Measurements from ENCODE around the gene TPCN1.

The TPCN1 gene

DNA sequence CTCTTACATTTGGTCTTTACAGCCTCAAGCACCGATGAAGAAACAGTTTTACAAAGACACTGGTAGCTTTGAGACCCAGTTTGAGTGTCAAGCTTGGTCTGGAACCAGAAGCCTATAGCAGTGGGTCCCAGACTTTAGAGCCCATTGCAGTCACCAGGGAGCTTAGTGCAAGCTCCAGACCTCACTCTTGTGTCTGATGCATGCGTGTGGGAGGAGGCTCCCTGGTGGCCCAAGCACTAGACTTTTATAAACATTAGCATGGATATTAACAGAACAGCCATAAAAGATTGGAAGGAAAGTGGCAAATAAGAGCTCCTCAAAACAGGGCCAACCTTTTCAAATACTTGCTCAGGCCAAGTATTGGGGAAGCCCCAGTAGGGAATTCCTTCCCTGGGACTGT lies 68.1 kb downstream of the TPCN1 start:
- ATAC-seq = no peak

GRCh38 chr12:113290506-113290905 lies 69.2 kb downstream of the TPCN1 start:
- ATAC-seq = no peak

GRCh38 chr12:113291586-113291985 lies 70.3 kb downstream of the TPCN1 start:
- no peak for ATAC-seq

GRCh38 chr12:113292091-113292490 lies 70.8 kb downstream of the TPCN1 start:
- ATAC-seq = no peak

DNA sequence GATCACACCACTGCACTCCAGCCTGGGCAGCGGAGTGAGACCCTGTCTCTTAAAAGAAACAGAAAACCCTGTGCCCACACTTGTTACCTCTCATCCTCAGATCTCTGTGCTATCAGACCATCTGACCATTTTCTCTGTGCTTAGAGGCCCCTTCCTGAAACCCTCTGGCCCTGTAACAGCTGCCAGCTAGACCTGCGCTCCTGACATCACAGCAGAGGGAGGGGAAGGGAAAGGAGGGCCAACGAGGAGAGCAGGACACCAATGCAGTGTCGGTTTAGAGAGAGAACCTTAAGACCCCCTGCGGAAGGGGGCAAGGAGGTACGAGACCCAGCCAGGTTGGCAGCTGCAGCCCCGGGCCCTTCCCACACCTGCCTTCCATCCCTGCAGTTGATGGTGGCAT lies 71.3 kb downstream of the TPCN1 start:
- ATAC-seq = no peak

- no peak for ATAC-seq
Measured at GRCh38 chr12:113293100-113293499, 71.8 kb downstream of the TPCN1 start.

- ATAC-seq = no peak
Measured at GRCh38 chr12:113295886-113296556, 74.8 kb downstream of the TPCN1 start.

DNA sequence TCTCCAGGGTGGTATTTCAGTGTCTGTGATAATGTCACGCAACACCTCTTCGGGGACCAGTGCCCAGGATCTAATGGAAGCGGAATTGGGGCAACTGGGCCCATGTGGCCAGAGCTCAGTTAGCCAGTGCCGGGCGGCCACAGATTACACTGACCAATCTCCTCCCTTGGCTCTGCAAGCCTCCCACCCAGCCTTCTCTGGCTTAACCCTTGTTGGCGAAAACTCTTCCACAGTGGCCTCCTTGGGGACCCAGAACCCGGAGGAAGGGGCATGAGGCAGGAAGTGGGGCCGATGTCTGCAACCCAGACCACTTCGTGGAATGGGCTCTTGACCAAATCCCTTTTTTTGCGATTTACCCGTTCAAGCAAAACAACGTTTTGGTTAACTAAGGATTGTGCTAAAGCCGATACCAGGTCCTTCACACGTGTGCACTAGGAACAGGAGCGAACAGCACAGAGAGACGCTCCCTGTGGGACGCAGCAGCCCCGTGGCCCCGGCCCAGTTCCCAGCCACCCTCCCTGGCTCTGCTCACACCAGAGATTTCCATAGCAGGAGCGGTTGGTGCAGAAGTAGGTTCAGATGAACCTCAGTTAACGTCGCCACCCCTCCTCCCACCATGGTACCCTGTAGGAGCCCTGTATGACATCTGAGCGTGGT lies 75.4 kb downstream of the TPCN1 start:
- no peak for ATAC-seq

DNA sequence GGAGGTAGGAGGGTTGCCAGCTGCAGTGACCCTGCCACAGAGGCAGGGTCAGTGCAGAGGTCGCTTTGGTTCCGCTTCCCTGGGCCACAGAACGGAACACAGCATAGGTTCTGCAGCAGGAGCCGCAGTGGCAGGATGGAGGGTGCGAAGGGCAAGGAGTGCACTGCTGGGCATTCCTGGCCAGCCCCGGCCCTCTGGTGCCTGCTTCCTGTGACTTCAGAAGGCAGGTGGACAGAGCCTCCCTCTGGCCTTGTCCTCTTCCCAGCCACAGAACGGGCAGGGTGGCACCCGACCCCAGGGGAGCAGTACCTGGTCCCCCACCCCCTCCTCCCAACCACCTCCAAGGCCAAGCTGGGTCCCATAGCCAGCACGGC lies 75.9 kb downstream of the TPCN1 start:
- ATAC-seq = no peak

DNA sequence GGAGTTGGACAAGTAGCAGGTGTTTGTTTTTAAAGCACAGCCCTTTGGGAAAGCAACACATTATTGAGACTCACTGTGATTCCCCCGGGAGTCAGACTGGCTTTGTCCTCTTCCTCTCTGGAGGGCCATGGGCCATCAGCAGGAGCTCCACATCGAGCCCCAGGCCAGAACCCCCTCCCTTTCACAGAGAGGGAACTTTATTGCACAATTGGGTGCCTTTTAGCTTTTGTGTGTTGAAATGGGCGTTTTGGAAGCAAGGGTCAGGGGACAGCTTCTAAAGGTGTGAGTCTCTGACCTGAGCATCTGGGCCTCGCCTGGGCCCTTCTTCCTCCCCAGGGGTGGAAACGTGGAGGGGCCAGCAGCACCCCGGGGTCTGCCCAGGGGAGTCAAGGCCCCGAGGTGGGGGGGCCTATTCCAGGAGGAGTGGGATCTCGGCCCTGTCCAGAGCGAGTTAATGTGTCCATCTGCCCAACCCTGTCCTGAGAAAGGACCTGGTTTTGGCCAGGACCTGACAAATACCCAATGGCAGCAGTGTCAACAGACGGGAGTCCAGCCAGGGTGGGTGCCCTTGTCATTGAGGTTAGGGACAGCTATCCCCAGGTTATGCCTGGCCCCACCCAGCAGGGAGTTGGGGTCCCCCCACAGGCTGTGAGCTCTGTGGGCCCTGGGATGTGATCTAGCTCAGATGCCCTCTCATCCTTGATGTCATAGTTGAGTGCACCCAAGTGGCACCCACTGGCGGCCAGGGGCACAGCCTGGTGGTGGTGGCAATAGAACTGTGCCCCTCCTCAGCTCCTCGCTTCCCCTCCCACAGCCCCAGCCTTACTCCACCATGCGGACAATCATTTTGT lies 76.6 kb downstream of the TPCN1 start:
- ATAC-seq = no peak

GRCh38 chr12:113298472-113298817 lies 77.2 kb downstream of the TPCN1 start:
- no peak for ATAC-seq

GRCh38 chr12:113298861-113299545 lies 77.7 kb downstream of the TPCN1 start:
- ATAC-seq = no peak

- no peak for ATAC-seq
Measured at GRCh38 chr12:113299619-113300237, 78.5 kb downstream of the TPCN1 start.

DNA sequence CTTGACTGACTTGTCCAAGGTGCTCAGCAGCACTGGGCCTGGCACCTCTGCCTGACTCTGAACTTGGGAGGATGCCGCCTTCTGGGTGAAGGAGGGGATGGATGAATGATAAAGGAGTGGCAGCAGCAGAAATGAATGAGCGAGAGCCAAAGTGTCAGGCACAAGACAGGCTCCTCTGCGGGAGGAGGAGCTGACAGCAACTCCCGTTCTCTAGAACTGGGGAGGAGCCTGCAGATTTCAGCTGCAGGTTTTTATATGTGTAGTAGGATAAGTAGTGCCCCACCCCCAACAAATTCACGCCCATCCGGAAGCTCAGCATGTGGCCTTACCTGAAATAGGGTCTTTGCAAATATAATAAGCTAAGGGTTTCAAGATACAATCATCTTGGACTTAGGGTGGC lies 80.5 kb downstream of the TPCN1 start:
- ATAC-seq = no peak

DNA sequence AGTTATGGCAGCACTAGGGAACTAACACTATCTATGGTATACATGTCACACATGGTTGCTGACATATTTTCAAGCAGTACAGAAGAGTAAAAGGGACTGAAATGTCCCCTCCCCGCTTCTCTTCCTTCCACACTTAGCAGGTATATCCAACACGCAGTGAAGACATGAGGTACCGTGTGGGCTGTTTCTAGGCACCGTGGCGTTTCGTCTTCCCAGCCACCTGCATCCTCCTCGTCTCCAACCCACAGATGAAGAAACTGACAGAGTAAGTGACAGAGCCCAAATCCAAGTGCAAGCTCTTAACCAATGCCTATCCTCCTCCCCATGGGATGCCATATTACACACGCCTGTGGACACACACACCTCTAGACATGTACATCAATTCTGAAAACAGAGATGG lies 81.2 kb downstream of the TPCN1 start:
- ATAC-seq = no peak

- ATAC-seq = no peak
Measured at GRCh38 chr12:113302886-113303640, 81.8 kb downstream of the TPCN1 start.

DNA sequence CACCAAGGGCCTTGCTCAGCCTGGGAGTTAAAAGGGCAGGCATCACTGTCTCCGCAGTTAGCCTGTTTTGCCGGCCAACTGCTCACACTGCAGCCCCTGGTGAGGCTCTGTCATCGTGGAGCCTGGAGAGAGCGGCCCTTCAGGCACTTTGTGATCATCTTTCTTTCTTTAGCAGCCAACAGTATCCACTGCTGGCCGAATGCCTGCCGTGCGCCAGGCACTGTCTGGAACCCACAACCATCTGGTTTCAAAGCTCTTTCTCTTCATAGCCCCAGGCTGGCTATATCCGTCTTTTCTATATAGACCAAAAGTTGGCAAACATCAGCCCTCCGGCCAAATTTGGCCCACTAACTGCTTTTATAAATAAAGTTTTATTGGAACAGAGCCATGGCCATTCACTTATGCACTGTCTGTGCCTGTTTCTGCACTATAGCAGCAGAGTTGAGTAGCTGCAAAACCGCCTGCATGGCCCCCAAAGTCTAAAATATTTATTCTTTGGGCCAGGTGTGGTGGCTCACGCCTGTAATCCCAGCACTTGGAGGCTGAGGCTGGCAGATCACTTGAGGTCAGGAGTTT lies 84.1 kb downstream of the TPCN1 start:
- ATAC-seq = no peak

- no peak for ATAC-seq
Measured at GRCh38 chr12:113306382-113306781, 85.1 kb downstream of the TPCN1 start.

DNA sequence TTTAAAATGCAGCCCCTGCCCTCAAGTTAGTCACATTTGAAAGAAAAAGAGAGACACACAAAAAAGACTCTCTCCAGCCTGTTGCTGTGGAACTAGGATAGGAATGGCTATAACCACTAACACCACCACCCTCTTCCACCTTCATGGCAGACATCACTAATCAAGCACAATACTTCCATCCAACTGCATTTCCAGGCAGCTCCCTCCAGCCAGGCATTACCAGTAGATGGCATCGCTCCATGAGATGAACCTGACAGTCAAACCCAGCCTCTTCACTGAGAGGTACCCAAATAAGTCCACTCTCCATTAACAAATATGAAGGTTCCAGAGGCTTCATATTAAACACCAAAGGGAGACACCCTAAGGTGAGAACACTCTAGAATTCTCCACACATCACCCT lies 89.2 kb downstream of the TPCN1 start:
- ATAC-seq = no peak

DNA sequence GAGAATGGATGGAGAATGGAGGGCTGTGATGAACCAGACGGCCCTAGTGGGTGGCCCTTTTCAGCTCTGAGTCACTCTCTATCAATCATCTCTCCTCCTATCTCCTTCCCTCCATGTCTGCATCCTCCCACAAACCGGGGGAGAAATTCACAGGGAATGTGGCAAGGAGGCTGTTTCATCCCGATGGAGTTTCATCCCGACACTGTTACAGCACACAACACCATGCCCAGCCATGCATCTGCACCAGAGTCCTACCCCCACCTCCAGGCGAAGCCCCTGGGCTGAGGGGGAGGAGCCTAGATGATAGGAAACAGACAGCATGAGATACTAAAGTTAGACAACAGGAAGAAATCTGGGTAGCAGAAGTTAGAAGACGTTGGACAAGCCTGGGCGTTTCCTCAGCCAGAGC lies 92.9 kb downstream of the TPCN1 start:
- ATAC-seq = no peak

- no peak for ATAC-seq
Measured at GRCh38 chr12:113315358-113315757, 94.1 kb downstream of the TPCN1 start.

GRCh38 chr12:113316155-113316554 lies 94.9 kb downstream of the TPCN1 start:
- ATAC-seq = no peak

Data from activated CD4-positive, CD25-positive, alpha-beta regulatory T cell treated with anti-CD3 and anti-CD28 coated beads, Interleukin-2, amount 50 U/mL, for 24 hours (primary cell).